Smooth muscle cell (in vitro differentiated cells): Measurements from ENCODE around the gene TNPO1. TPM values are rescaled to one million over a fixed set of nuclear protein-coding genes. Genes with fewer than 3 reads are reported as not detected.
A peak's percentile ranks its signal among the peaks of the same experiment; 100 is the strongest.

Experiments used
- DNase-seq: peaks from one replicate; lab custom pipeline; 2025; ENCODE audit not compliant: unreplicated experiment; lab: John Stamatoyannopoulos, UW
- H2AFZ ChIP-seq: fragments of 200-600 bp; sonication (generic); 2 replicates; pipeline ENCODE4 v1.6.0; 2016; ENCODE audit warnings: antibody characterized with exemption, low read depth, mild to moderate bottlenecking
- H3F3A ChIP-seq: fragments of 200-600 bp; sonication (generic); 2 replicates; pipeline ENCODE4 v1.6.0; 2017; ENCODE audit warnings: antibody characterized with exemption, low read depth
- H3K27ac ChIP-seq: fragments of 200-600 bp; sonication (generic); 2 replicates; pipeline ENCODE4 v1.5.1; 2016; ENCODE audit warnings: low read depth, mild to moderate bottlenecking
- H3K27me3 ChIP-seq: fragments of 200-600 bp; sonication (generic); 2 replicates; pipeline ENCODE4 v1.6.1; 2016; ENCODE audit warnings: low read depth, mild to moderate bottlenecking
- H3K36me3 ChIP-seq: fragments of 200-600 bp; sonication (generic); 2 replicates; pipeline ENCODE4 v1.5.1; 2016; ENCODE audit warnings: low read depth
- H3K4me1 ChIP-seq: fragments of 200-600 bp; sonication (generic); 2 replicates; pipeline ENCODE4 v1.5.1; 2016; ENCODE audit warnings: low read depth
- H3K4me2 ChIP-seq: fragments of 200-600 bp; sonication (generic); 2 replicates; pipeline ENCODE4 v1.6.0; 2016; ENCODE audit warnings: mild to moderate bottlenecking
- H3K4me3 ChIP-seq: fragments of 200-600 bp; sonication (generic); 2 replicates; pipeline ENCODE4 v1.5.1; 2016; ENCODE audit warnings: mild to moderate bottlenecking
- H3K79me2 ChIP-seq: fragments of 200-600 bp; sonication (generic); 2 replicates; pipeline ENCODE4 v1.6.0; 2016; ENCODE audit warnings: low read depth, mild to moderate bottlenecking
- H3K9ac ChIP-seq: fragments of 200-600 bp; sonication (generic); 2 replicates; pipeline ENCODE4 v1.6.0; 2016; ENCODE audit warnings: low read depth
- H3K9me3 ChIP-seq: fragments of 200-600 bp; sonication (generic); replicated peaks from 2 replicates; pipeline ENCODE4 v1.5.1; 2016; ENCODE audit warnings: low read depth
- H4K20me1 ChIP-seq: fragments of 200-600 bp; sonication (generic); 2 replicates; pipeline ENCODE4 v1.6.0; 2016; ENCODE audit warnings: low read depth
- CTCF ChIP-seq: fragments of 200-600 bp; sonication (generic); IDR thresholded peaks from 2 replicates; pipeline ENCODE4 v1.5.1; 2017; ENCODE audit warnings: borderline replicate concordance, mild to moderate bottlenecking, antibody characterized with exemption; ENCODE audit not compliant: insufficient read depth, poor library complexity, severe bottlenecking
- WGBS: methylation state at CpG from one replicate; pipeline ENCODE4 v1.1.7; 2016; ENCODE audit warnings: low lambda C conversion rate; 5-methylcytosine and 5-hydroxymethylcytosine counted together
- polyA plus RNA-seq: library from polyadenylated mRNA; unstranded; fragments of >200 nt; fragmentation: Nextera tagmentation; extraction: Ambion mirVana; gene quantifications from 2 replicates; pipeline ENCODE4 v1.2.1, GENCODE V29; 2016
- total RNA-seq: library from RNA; depleted of rRNA; stranded (reverse); fragments of >200 nt; gene quantifications from 2 replicates; pipeline ENCODE4 v1.2.3, GENCODE V29; 2014

The TNPO1 gene
- total and polyA plus RNA-seq, 2 experiments from 2014 or later: 62.7 to 182 TPM

- no peak for DNase-seq
- peaks cover 100% of the 10 kb centered on the region for H3K79me2 ChIP-seq
Observed at GRCh38 chr5:72831685-72832084, 15.2 kb downstream of the TNPO1 start.

GRCh38 chr5:72834924-72835323 is 18.5 kb downstream of the TNPO1 start:
- H3F3A ChIP-seq: no peaks in the 10 kb centered on the region
- H3K4me3 ChIP-seq: no peak overlapping the region
- H3K4me2 ChIP-seq: peak overlapping the region; percentile 64
- no peaks in the 10 kb centered on the region for H3K9me3 ChIP-seq
- no peaks in the 10 kb centered on the region for H3K27me3 ChIP-seq
- DNase-seq: no peak
- 85% methylated on average over 2 of the region's 2 CpGs for WGBS
- no peak for TF ChIP-seq CTCF
- H3K79me2 ChIP-seq: peaks cover 100% of the 10 kb centered on the region
- peaks cover 98% of the 10 kb centered on the region for H4K20me1 ChIP-seq
- H3K9ac ChIP-seq: no peak overlapping the region
- no peak overlapping the region for H3K27ac ChIP-seq
- H2AFZ ChIP-seq: no peak overlapping the region
- H3K36me3 ChIP-seq: no peaks in the 10 kb centered on the region
- H3K4me1 ChIP-seq: no peaks in the 10 kb centered on the region

More at GRCh38 chr5:72831685-72832084, 15.2 kb downstream of the TNPO1 start:
- no peaks in the 10 kb centered on the region for H3K27me3 ChIP-seq
- peaks cover under 1% of the 10 kb centered on the region for H3K36me3 ChIP-seq
- TF ChIP-seq CTCF: no peak
- WGBS: 97% methylated on average over 4 of the region's 4 CpGs
- H3K4me3 ChIP-seq: no peak overlapping the region
- H3K9me3 ChIP-seq: no peaks in the 10 kb centered on the region
- H2AFZ ChIP-seq: no peak overlapping the region
- no peak overlapping the region for H3K4me2 ChIP-seq
- no peak overlapping the region for H3K27ac ChIP-seq
- H3F3A ChIP-seq: no peaks in the 10 kb centered on the region
- peaks cover 98% of the 10 kb centered on the region for H4K20me1 ChIP-seq
- H3K9ac ChIP-seq: no peak overlapping the region
- no peaks in the 10 kb centered on the region for H3K4me1 ChIP-seq

- H3K4me2 ChIP-seq: peak overlapping the region; percentile 64
- peaks cover 100% of the 10 kb centered on the region for H3K79me2 ChIP-seq
- H3K9ac ChIP-seq: no peak overlapping the region
- H3F3A ChIP-seq: no peaks in the 10 kb centered on the region
- H3K9me3 ChIP-seq: no peaks in the 10 kb centered on the region
- DNase-seq: no peak
- no peak overlapping the region for H3K27ac ChIP-seq
- peaks cover 98% of the 10 kb centered on the region for H4K20me1 ChIP-seq
- no peaks in the 10 kb centered on the region for H3K4me1 ChIP-seq
- no peaks in the 10 kb centered on the region for H3K36me3 ChIP-seq
- WGBS: 6% methylated on average over 3 of the region's 3 CpGs
- no peak for TF ChIP-seq CTCF
- no peaks in the 10 kb centered on the region for H3K27me3 ChIP-seq
- H2AFZ ChIP-seq: no peak overlapping the region
- H3K4me3 ChIP-seq: no peak overlapping the region
Observed at GRCh38 chr5:72835633-72836032, 19.2 kb downstream of the TNPO1 start.

- Histone ChIP-seq H3K4me2 (no peak overlapping the region), H4K20me1 (peaks cover 98% of the 10 kb centered on the region), H3F3A (no peaks in the 10 kb centered on the region), H3K4me3 (no peak overlapping the region), H2AFZ (no peak overlapping the region), H3K27me3 (no peaks in the 10 kb centered on the region), H3K36me3 (no peaks in the 10 kb centered on the region), H3K9ac (no peak overlapping the region), H3K27ac (no peak overlapping the region), H3K79me2 (peaks cover 100% of the 10 kb centered on the region), H3K9me3 (no peaks in the 10 kb centered on the region), H3K4me1 (peaks cover under 1% of the 10 kb centered on the region)
- no peak for DNase-seq
- no peak for TF ChIP-seq CTCF
- WGBS: 96% methylated on average over 1 of the region's 1 CpG
Observed at GRCh38 chr5:72836810-72837209, 20.3 kb downstream of the TNPO1 start.
